Smooth muscle cell of the brain vasculature (primary cell): ENCODE data around the gene KPNA6.
"Not testable (repeated sequence)": the region's sequence is repeated elsewhere in the genome, so short reads cannot be mapped to it uniquely, and the experiment has no call there.

ENCODE experiments used
- DNase-seq: peaks from one replicate; pipeline ENCODE4 v3.0.0-alpha.2; 2012; ENCODE audit warnings: low read depth, low spot score

KPNA6 gene

DNA sequence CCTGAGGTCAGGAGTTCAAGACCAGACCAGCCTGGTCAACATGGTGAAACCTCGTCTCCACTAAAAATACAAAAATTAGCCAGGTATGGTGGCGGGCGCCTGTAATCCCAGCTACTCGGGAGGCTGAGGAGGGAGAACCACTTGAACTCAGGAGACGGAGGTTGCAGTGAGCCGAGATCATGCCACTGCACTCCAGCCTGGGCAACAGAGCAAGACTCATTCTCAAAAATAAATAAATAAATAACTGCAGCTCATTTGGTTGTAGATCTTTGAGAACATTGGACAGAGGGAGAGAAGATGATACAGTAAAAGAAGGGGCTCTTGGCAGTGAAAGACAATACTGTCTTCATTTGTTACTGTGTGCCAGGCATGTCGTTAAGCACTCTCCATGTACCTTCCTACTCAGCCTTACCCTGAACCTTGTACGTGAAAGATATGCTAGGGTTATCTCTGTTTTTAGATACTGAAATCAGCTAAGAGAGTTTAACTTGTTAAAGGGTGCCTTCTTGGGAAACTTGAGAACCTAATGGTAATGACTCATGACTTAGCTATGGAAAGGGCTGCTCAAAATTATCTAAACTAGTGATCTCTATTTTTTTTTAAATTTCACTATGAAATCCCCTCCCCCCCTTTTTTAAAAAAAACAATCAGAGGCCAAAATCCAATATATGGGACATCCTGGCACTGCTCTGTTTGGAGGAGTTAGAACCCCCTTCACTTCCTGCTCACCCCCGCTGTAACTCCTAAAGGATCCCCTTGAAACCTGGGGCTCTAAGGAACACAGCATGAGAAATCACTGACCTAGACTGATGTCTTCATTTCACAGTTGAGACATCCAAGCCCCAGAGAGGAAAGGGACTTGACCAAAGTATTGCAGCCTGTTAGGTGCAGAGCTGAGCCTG is 6.8 kb upstream of the KPNA6 start:
- no peak for DNase-seq

DNA sequence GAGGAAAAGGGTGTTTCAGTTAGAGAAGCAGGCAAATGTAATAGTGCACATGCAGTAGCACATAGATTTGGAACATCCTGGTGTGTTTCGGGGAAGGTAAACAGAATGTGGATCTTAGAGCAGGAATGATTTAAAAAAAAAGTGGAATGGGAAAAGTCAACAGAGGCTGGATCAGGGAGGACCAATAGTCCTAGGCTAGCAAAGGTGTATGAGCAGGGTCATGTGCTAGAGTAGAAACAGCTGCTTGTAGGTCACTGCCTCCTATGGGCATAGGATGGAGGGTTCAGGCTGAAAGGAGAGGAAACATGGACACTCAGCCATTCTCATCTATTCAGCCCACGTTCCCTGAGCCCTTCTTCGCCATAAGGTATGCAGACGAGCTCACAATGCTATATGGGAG is 3.7 kb upstream of the KPNA6 start:
- no peak for DNase-seq

DNA sequence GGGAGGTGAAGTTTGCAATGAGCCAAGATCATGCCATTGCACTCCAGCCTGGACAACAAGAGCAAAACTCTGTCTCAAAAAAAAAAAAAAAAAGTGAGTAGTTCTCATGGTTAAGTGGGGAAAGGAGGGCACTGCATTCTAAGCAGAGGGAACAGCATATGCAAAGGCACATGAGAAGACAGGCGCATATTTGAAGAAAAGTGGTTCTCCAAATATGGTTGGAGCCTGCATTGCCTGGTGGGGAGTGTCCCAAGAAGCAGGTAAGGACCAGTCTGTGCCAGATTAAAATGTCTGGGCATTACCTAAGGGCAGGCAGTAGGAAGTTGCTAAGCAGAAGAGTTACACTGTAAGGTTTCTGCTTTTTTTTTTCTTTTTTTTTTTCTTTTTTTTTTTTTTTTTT is 2.5 kb upstream of the KPNA6 start:
- no peak for DNase-seq

DNA sequence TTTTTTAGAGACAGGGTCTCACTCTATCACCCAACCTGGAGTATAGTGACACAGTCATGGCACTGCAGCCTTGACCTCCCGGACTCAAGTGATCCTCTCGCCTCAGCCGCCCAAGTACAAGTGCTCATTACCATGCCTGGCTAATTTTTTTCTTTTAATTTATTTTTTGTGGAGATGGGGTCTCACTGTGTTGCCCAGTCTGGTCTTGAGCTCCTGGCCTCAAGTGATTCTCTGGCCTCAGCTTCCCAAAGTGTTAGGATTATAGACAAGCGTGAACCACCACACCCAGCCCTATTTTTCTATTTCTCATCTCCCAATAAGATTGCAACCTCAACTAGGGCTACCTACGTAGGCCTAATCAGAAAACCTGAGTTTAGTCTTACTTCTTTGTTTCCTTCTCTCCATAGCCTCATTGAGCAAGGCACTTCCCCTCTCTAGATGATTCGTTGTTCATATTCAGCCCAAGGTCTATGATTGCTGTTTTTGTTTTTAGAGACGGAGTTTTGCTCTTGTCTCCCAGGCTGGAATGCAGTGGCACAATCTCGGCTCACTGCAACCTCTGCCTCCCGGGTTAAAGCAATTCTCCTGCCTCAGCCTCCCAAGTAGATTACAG is 1.1 kb upstream of the KPNA6 start:
- DNase-seq: no peak

DNA sequence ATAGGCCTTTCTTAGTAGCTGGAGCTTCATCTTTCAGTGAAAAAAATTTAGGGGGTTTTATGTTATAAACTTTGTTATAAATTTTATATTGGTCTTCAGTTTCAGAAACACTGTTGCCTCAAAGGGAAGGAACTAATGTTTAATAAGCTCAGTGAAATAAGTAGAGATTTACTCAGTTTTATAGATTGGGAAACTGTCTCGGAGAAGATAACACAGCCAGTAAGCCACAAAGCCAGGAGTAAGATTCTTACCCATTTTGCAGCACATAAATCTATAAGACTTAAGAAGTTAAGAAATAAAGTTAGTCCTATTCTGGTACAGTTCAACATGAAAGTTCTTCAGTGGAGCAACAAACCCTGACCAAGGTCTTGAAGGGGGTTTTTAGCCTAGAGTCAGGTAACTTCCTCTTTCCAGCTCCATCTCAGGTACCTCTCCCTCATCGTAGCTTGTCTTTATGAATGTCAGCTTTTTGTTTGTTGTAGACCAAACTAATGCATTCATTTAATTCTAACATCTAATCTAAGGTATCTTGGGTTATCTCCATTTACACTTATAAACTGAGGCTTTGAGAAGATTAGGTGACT is 3.3 kb downstream of the KPNA6 start:
- no peak for DNase-seq

DNA sequence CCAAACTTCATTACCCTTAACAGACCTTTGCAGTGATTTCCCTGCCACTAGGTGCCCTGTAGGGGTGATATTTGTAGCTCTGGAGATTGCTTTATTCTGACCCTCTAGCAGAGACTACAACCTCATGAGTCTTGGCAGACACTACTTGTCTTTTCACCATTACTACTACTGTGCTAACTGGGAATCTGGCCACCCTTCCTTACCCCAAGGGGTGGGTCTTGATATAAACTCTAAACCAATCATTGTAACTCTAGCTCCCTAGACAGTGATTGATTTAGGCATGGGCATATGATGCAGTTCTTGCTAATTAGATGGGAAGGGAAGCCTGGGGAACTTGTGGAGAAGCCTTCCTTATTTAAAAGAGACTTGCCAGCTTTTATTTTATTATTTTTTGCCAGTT is 3.9 kb downstream of the KPNA6 start:
- no peak for DNase-seq

DNA sequence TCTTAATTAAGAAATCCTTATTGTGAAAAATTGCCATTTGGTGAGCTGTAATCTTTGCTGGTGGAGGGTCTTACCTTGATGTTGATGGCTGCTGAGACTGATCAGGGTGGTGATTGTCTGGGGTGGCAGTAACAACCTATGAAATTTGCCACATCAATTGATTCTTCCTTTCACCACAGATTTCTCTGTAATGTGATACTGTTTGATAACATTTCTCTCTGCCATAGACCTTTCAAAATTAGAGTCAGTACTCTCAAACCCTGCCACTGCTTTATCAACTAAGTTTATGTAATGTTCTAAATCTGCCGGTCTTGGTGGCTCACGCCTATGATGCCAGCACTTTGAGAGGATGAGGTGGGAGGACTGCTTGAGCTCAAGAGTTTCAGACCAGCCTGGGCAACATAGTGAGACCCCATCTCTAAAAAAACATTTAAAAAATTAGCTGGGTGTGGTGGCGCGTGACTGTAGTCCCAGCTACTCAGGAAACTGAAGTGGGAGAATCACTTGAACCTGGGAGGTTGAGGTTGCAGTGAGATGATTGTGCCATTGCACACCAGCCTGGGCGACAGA is 5.0 kb downstream of the KPNA6 start:
- DNase-seq: no peak

DNA sequence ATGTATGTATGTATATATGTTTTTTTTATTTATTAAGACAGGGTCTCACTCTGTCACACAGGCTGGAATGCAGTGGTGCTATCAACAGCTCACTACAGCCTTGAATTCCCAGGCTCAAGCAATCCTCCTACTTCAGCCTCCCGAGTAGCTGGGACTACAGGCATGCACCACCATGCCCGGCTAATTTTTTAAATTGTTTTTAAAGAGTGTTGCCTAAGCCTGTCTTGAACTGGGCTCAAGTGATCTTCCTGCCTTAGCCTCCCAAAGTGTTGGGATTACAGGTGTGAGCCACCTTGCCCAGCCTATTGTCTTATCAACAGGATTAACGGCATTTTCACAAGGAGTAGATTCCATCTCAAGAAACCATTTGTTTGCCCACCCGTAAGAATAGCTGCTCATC is 5.6 kb downstream of the KPNA6 start:
- not testable (repeated sequence) for DNase-seq

DNA sequence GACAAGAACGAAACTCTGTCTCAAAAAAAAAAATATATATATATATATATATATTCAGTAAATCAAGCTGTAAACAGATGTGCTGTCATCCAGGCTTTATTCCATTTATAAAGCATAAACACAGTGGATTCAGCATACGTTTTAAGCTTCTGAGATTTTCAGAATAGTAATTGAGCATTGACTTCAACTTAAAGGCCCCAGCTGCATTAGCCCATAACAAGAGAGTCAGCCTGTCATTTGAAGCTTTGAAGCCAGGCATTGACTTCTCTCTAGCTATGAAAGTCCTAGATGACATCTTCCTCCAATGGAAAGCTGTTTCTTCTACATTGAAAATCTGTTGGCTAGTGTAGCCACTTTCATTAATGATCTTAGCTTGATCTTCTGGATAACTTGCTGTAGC is 6.6 kb downstream of the KPNA6 start:
- no peak for DNase-seq

DNA sequence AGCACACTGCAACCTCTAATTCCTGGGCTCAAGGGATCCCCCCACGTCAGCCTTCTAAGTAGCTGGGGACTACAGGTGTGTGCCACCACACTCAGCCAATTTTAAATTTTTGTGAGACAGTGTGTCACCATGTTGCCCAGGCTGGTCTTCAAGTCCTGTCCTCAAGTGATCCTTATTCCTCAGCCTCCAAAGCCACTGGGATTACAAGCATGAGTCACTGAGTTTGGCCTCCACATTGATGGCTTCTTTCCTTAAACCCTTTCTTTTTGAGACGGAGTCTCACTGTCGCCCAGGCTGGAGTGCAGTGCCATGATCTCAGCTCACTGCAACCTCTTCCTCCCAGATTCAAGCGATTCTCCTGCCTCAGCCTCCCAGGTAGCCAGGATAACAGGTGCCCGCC is 7.6 kb downstream of the KPNA6 start:
- DNase-seq: no peak

DNA sequence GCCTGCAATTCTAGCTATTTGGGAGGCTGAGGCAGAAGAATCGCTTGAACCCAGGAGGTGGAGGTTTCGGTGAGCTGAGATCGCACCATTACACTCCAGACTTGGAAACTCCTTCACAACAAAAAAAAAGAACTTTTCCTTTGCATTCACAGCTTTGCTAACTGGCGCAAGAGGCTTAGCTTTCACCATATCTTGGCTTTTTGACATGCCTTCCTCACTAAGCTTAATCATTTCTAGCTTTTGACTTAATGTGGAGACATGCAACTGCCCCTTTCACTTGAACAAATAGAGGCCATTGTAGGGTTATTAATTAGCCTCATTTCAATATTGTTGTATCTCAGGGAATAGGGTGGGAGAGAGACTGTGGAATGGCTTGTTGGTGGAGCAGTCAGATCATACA is 8.7 kb downstream of the KPNA6 start:
- no peak for DNase-seq

DNA sequence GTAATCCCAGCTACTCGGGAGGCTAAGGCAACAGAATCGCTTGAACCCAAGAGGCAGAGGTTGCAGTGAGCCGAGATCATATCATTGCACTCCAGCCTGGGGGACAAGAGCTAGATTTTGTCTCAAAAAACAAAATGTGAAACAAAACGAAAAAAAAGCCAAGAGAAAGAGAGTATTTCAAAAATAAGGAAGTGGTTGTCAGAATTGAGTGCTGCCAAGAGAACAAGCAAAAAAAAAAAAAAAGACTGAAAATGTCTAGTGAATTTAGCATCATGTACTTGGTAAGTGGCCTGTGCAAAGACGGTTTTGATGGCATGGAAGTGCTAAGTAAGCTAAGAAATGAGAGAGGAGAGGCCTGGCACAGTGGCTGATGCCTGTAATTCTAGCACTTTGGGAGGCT is 14.3 kb downstream of the KPNA6 start:
- no peak for DNase-seq

DNA sequence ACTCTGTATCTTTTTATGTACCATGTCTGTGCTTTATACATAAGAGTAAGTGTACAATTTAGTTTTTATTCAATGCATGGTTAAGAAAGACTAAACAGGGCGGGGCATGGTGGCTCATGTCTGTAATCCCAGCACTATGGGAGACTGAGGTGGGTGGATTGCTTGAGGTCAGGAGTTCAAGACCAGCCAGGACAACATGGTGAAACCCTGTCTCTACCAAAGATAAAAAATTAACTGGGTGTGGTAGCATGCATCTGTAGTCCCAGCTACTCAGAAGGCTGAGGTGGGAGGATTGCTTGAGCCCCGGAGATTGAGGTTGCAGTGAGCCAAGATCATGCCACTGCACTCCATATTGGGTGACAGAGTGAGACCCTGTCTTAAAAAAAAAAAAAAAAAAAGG is 15.5 kb downstream of the KPNA6 start:
- DNase-seq: not testable (repeated sequence)

DNA sequence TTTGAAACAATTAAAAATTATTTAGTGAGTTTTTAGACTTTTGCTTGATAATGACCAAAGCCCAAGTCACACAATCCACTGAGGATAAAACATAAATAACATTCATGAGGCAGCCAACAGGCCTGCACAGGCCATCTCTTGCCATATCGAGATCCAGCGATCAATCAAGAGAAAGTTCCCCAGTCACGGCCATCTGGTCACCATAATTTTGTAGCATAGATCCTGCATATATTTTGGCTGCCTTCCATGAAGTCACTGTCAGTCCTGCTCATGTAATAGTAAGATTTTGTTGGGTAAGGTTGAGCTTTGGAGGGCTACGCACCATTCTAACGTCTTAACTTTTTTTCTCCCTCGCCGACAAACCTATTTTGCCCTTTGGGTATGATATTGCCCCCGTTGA is 17.5 kb downstream of the KPNA6 start:
- DNase-seq: no peak

DNA sequence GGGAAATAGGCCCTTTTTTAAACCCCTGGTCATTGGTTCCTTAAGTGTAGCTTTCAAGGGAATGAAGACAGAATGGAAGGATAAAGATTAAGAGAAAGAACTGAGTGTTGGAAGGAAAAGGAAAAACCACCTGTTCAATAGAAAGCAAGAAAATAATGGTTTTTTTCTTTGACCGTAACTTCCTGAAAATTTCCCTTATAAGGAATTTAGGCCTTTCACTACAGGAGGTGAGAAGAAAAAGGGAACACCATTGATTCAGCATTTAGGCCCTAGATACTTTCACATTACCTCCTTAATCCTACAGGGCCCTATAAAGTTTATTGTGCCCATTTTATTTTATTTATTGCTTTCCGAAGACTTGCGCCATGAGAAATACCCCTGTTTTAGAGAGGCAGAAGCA is 18.9 kb downstream of the KPNA6 start:
- no peak for DNase-seq

DNA sequence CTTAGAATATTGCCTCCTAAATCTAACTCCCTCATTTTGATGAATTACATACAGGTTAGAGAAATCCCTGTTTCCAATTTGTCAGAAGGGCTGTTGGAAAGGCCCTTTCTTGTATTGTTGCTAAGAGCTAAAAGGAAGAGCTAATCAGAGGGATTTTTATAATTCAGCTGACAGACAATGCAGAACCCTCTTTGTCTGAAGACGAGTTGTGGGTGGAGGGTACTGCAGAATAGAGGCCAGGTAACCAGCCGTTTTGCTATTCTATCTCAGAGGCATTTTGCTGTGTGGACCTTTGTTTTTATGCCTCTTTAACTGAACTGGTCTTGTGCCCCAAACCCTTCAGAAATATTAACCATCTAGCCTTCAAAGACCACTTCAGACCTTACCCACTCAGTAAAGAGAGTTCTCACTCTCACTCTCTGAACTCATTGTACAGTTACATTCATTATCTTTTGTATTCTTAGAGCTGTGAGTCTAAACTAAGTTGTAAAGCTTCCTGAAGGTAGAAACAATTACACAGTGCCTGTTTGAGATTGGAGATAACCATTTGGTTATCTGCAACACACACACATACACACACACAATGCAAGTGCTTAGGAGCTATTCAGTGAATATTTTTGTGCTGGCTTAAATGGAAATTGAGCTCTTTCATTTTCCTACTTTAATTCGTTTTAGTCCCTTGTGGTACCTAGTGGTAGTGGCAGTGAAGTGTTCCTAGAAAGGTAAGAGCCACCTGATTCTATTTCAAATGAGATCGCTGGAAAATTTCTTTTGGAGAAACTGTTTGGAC is 19.7 kb downstream of the KPNA6 start:
- no peak for DNase-seq

DNA sequence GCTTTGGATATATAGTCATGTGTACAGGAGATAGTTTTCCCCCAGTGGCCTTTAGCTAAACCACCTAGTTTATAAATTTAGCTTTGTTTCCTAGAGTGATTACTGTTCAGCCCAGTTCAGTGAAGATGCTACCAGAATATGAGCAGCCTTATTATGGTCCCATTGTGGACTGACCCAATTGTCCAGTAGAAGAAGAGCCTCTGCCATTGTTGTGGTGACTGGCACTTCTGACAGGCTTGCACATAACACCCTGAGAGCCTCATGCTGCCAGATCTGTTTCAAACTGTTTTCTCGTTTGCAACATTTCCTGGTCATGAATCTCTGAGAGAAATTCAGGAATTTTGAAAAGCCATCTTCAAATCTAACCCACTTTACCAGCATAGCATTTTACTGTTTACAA is 20.6 kb downstream of the KPNA6 start:
- DNase-seq: no peak

DNA sequence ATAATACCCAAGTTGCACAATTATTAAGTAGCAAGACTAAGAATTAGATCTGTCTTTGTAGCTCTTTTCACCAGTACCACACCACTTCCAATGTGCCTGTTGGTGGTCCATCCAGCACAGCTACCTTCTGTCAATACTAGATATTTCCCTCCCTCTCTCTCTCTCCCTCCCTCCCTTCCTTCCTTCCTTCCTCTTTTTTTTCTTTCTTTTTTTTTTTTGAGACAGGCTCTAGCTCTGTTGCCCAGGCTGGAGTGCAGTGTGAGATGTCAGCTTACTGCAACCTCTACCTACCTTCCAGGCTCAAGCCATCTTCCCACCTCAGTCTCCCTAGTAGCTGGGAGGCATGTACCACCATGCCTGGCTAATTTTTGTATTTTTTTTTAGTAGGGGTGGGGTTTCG is 21.1 kb downstream of the KPNA6 start:
- no peak for DNase-seq

DNA sequence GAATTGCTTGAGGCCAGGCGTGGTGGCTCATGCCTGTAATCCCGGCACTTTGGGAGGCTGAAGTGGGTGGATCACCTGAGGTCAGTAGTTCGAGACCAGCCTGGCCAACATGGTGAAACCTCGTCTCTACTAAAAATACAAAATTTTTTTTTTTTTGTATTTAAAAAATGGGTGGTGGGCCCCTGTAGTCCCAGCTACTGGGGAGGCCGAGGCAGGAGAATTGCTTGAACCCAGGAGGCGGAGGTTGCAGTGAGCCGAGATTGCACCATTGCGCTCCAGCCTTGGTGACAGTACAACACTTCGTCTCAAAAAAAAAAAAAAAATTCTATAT is 26.1 kb downstream of the KPNA6 start:
- not testable (repeated sequence) for DNase-seq

DNA sequence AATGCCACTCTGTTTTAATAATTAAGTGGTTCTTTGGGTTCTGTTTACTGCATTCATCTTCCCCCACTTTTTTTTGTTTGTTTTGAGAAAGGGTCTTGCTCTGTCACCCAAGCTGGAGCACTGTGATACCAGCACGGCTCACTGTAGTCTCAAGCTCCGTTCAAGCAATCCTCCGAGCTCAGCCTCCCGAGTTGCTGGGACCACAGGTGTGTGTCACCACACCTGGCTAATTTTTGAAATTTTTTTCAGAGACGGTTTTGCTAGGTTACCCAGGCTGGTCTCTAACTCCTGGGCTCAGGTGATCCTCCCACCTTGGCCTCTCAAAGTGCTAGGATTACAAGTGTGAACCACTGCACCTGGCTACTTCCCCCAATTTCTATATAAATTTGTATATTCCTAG is 29.3 kb downstream of the KPNA6 start:
- no peak for DNase-seq

DNA sequence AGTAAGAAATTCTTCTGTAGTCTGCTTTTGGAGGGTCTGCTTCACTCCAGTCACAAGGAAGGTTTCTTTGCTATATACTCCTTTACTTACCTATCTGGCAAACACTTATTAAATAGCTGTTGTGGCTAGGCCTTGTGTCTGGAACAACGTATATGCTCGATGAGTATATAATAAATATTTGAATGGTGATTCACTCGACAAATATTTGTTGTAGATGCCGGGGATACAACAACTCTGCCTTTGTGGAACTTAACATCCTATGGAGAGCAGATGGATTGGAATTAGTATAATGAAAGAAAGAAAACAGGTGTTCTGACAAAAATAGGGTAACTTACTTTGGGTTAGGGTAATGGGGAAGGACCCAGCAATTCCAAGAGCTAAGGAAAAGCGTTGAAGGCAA is 31.1 kb downstream of the KPNA6 start:
- no peak for DNase-seq
